ENCODE results near the gene GARRE1. TPM values are rescaled to one million over a fixed set of nuclear protein-coding genes. Genes with fewer than 3 reads are reported as not detected.

GARRE1 gene
- total RNA-seq, 3 donors from 2014 or later, result 18.7 to 27.6 (median 27.3) TPM

Other genes starting within 250 kb of the GARRE1 start
- gene LSM14A, start 82.0 kb upstream of the GARRE1 start, total RNA-seq, result 100 to 1,000 TPM in 1 of 3 donors, 10 to 100 TPM in 2; 72.5 to 111 (median 85.6) TPM
- 100 to 1,000 TPM; 247 to 344 (median 296) TPM for gene GPI, start 110.6 kb downstream of the GARRE1 start, total RNA-seq
- 10 to 100 TPM in 1 of 3 donors, 1 to 10 TPM in 2; 6.4 to 10.5 (median 8.1) TPM for gene PDCD2L, start 149.8 kb downstream of the GARRE1 start, total RNA-seq
- gene UBA2, start 173.8 kb downstream of the GARRE1 start, total RNA-seq, result 10 to 100 TPM; 41.0 to 63.6 (median 48.3) TPM
- 10 to 100 TPM in 1 of 3 donors, 1 to 10 TPM in 2; 1.5 to 12.3 (median 3.2) TPM for gene WTIP, start 227.2 kb downstream of the GARRE1 start, total RNA-seq

Data from mucosa of descending colon (tissue), 3 donors.